HCT116 (cell line): ENCODE results near the gene GADD45A.

Source experiments
- ATF3 ChIP-seq: IDR thresholded peaks from 2 replicates; pipeline ENCODE4 v1.6.1; 2012
- CTCF ChIP-seq, 3 experiments: fragments of 200-600 bp in 1 of 3; sonication (generic) in 1 of 3; IDR thresholded peaks in 2 of 3; conservative IDR thresholded peaks in 1 of 3; 2 replicates each; pipeline ENCODE4 v1.5.1; 2012 to 2017; ENCODE audit warnings: low read depth in 2 of 3, low read length in 2 of 3, antibody characterized with exemption in 1 of 3, borderline replicate concordance in 1 of 3, control low read depth in 1 of 3, mild to moderate bottlenecking in 1 of 3, mixed read lengths in 1 of 3, mixed run types in 1 of 3, moderate library complexity in 1 of 3; ENCODE audit not compliant: insufficient read depth in 1 of 3
- ELF1 ChIP-seq: IDR thresholded peaks from 2 replicates; pipeline ENCODE4 v1.6.1; 2012; ENCODE audit warnings: low read depth, borderline replicate concordance
- EZH2phosphoT487 ChIP-seq: fragments of 200-600 bp; IDR thresholded peaks from 2 replicates; pipeline ENCODE4 v1.6.1; 2018; ENCODE audit warnings: antibody characterized with exemption, borderline replicate concordance
- POLR2A ChIP-seq: IDR thresholded peaks from 2 replicates; pipeline ENCODE4 v1.7.0; 2011; ENCODE audit warnings: borderline replicate concordance; ENCODE audit not compliant: insufficient read depth, insufficient read length; ENCODE audit errors: extremely low read depth
- RAD21 ChIP-seq: IDR thresholded peaks from 2 replicates; pipeline ENCODE4 v1.6.1; 2012; ENCODE audit warnings: low read depth, mild to moderate bottlenecking
- REST ChIP-seq: IDR thresholded peaks from 2 replicates; pipeline ENCODE4 v1.6.1; 2012; ENCODE audit warnings: low read depth
- SRF ChIP-seq: IDR thresholded peaks from 2 replicates; pipeline ENCODE4 v1.6.1; 2012; ENCODE audit warnings: low read depth
- ZBTB33 ChIP-seq: IDR thresholded peaks from 2 replicates; pipeline ENCODE4 v1.6.1; 2011; ENCODE audit warnings: mild to moderate bottlenecking, low read length, moderate library complexity; ENCODE audit not compliant: insufficient replicate concordance; ENCODE audit errors: extremely low read depth
- ZNF274 ChIP-seq: fragments of 200-500 bp; sonication (Bioruptor generic); IDR thresholded peaks from 2 replicates; pipeline ENCODE4 v1.6.1; 2014; ENCODE audit warnings: mild to moderate bottlenecking, low read depth, low read length, inconsistent platforms

- TF ChIP-seq CTCF (IDR thresholded peaks at IDR 0.05 in 2 of 3, conservative IDR thresholded peaks at IDR 0.05 in 1 of 3; ENCODE audit: borderline replicate concordance in 1 of 3, insufficient read depth in 1 of 3, low read depth in 2 of 3, low read length in 2 of 3) (no peak), EZH2phosphoT487 (no peak), POLR2A (no peak), ZNF274 (no peak), REST (no peak), RAD21 (no peak), ELF1 (no peak), ATF3 (no peak), ZBTB33 (no peak), SRF (no peak)
Measured at GRCh38 chr1:67653304-67653703, 31.7 kb upstream of the GADD45A start.
